Epidermal melanocyte (primary cell): Measurements from ENCODE around the gene ABCC10.
A peak's percentile ranks its signal among the peaks of the same experiment; 100 is the strongest.
"Not testable (repeated sequence)": the region's sequence is repeated elsewhere in the genome, so short reads cannot be mapped to it uniquely, and the experiment has no call there.

ENCODE experiments used
- DNase-seq: peaks from one replicate; pipeline ENCODE4 v3.0.0; 2011; ENCODE audit warnings: low spot score; ENCODE audit not compliant: insufficient read length

The ABCC10 gene, protein sequence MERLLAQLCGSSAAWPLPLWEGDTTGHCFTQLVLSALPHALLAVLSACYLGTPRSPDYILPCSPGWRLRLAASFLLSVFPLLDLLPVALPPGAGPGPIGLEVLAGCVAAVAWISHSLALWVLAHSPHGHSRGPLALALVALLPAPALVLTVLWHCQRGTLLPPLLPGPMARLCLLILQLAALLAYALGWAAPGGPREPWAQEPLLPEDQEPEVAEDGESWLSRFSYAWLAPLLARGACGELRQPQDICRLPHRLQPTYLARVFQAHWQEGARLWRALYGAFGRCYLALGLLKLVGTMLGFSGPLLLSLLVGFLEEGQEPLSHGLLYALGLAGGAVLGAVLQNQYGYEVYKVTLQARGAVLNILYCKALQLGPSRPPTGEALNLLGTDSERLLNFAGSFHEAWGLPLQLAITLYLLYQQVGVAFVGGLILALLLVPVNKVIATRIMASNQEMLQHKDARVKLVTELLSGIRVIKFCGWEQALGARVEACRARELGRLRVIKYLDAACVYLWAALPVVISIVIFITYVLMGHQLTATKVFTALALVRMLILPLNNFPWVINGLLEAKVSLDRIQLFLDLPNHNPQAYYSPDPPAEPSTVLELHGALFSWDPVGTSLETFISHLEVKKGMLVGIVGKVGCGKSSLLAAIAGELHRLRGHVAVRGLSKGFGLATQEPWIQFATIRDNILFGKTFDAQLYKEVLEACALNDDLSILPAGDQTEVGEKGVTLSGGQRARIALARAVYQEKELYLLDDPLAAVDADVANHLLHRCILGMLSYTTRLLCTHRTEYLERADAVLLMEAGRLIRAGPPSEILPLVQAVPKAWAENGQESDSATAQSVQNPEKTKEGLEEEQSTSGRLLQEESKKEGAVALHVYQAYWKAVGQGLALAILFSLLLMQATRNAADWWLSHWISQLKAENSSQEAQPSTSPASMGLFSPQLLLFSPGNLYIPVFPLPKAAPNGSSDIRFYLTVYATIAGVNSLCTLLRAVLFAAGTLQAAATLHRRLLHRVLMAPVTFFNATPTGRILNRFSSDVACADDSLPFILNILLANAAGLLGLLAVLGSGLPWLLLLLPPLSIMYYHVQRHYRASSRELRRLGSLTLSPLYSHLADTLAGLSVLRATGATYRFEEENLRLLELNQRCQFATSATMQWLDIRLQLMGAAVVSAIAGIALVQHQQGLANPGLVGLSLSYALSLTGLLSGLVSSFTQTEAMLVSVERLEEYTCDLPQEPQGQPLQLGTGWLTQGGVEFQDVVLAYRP (N-terminal part only)

DNA sequence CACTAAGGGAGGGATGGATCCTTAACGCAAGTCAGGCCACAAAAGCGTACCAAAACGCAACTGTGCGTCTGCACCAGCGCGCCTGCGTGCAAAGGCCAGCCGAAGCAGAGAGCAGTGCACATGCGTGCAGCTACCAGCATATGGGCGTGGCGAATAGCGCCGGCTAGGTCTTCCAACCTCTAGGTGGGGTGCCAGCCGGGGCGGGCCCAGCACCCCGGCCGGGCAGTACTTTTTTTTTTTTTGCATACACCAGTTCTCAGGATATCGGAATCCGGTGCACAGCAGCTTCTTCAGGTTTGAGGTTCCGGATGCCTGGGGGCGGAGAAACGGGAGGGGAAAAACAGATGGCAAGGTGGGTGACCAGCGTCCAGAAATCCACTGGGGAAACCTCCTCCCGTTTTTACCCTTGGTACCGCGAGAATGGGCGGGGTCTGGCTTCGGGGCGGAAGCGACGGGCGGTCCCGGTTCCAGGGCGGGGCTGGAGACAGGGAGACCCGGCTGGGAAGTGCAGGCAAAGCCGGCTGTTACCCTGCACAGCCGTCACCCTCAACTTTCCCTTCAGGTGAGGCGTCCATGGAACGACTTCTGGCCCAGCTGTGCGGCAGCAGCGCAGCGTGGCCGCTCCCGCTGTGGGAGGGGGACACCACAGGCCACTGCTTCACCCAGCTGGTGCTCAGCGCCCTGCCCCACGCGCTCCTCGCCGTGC lies at the start of gene ABCC10:
TSS of gene ABCC10 (plus strand) at position 136 of the 706 bp plus-strand sequence. CDS start at position 574, 438 bp downstream.
- DNase-seq, result peak; percentile 93

DNA sequence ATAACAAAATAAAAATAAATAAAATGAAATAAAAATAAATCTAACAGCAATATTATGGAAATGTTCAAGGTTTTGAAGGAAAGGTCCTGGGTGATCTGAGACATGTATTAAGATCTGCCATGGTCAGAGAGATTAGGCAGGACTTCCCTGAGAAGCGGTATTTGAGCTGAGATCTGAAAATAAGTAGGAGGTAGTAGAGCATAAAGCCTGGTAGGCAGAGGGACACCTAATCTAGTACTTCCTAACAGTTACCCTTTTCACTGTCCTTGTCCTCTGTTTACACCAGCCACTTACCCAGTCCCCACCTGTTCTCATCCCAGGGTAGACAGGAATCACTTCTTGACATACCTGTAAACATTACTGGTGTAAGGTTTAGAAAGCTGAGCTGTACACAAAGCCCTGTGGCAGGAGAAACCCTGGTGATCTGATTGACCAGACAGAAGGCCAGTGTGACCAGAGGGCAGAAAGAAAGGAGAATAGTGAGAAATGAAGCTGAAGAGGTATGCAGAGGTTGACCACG lies 49.6 kb upstream of the ABCC10 start:
- no peak for DNase-seq

DNA sequence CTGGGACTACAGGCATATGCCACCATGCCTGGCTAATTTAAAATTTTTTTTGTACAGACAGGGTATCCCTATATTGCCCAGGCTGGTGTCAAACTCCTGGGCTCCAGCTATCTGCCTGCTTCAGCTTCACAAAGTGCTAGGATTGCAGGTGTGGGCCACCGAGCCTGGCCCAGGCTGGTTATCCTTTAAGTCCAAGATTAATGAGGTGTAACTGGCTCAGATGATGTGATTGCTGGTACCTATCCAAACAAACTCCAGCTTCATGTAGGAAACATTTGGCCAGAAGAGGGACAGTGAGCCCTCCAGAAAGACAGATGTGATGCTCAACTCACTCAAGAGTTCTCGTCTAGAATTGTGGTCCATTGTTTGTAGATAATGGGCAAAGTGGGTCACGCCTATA lies 48.7 kb upstream of the ABCC10 start:
- DNase-seq, result no peak

DNA sequence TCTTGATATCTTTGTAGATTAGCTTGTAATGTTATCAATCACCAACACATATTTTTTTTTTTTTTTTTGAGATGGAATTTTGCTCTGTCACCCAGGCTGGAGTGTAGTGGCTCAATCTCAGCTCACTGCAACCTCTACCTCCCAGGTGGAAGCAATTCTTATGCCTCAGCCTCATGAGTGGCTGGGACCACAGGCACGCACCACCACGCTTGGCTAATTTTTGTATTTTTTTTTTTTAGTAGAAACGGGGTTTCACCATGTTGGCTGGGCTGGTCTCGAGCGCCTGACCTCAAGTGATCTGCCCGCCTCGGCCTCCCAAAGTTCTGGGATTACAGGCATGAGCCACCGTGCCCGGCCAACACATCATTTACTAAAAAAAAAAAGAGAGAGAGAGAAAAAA lies 46.5 kb upstream of the ABCC10 start:
- not testable (repeated sequence) for DNase-seq

DNA sequence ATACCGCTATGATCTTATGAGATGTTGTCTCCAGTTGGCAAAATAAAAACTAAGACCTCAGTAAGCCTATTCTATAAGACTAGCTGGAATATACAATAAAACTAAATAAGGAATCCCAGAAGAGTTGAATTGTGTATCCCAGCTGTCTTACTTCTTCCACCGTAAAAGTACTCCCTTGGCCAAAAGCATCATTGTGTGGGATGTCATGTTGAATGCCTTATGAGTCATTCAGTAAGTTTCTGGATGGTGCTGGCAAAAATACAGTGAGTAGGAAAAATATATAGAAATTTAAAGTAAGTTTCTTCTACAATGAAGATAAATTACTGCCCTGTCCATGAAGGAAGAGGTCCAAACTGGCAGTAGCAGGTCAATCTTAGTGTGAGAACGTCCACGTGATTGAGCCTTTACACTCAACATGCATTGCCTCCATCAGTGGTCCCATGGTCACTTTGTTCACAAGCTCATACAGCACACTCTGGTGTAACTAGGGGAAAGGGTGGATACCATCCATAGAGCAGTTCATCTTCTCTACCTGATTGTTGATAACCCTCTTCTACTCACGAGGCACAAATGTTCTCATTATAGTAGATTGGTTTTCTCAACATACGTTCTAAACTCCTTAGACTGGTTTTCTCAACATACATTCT lies 44.2 kb upstream of the ABCC10 start:
- no peak for DNase-seq

DNA sequence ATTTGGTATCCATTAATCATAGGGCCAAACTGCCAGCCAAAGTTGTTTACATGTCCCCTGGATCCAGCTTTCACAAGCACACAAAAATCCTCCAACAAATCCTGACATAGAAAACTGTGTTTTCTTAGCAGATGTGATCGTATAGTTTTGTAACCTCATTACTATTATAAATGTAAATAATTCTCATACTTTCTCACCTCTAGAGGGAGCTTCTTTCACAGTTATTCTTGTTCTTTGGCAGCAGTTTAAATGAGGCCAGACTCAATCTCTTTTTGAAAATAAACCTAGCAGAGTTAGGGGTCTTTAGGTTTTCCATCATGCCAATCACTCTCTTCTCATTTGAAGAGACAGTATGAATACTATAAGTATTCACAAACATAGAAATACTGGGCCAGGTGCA lies 40.8 kb upstream of the ABCC10 start:
- no peak for DNase-seq

DNA sequence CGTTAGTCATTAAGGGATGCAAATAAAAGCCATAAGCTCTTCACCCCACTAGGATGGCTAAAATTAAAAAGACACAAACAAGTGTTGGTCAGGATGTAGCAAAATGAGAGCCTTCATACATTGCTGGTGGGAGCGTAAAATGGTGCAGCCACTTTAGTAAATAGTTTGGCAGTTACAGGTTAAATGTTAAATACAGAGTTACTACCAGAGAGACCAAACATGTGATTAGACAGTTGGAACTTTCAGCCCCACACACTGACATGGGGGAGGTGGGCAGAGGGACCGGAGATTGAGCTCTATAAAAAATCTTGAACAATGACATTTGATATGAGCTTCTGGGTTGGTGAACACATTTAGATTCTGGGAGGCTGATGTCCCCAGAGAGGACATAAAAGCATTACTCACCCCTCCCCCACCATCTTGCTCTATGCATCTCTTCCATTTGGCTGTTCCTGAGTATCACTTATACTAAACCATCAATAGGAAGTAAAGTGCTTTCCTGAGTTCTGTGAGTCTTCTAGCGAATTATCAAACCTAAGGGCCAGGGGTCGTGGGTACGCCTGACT lies 37.5 kb upstream of the ABCC10 start:
- DNase-seq, result no peak

DNA sequence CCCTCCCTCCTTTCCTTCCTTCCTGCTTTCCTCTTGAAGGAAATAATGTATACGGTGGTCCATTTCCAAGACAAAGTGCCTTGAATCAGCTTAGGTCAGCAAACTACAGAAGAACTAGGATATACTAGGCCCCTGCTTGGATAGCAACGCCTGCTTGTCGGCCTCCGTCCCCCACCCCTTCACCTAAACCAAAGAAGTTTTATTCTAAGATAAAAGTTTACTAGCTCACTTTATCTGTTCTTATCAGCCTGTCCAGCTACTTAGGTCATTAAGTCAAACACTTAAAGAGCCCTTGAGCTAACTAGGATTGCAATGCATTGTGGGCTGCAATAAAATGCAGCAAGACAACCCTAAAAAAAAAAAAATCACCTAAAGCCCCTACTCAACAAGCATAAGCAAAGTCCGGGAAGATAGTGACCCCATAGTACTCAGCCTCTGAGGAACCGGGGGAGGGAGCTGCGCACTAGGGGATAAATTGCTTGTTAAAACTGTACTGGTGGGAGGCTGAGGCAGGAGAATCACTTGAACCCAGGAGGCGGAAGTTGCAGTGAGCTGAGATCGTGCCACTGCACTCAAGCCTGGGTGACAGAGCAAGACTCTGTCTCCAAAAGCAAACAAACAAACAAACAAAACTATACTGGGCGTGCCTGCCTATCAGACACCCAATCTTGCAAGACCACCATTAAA lies 36.4 kb upstream of the ABCC10 start:
- not testable (repeated sequence) for DNase-seq

DNA sequence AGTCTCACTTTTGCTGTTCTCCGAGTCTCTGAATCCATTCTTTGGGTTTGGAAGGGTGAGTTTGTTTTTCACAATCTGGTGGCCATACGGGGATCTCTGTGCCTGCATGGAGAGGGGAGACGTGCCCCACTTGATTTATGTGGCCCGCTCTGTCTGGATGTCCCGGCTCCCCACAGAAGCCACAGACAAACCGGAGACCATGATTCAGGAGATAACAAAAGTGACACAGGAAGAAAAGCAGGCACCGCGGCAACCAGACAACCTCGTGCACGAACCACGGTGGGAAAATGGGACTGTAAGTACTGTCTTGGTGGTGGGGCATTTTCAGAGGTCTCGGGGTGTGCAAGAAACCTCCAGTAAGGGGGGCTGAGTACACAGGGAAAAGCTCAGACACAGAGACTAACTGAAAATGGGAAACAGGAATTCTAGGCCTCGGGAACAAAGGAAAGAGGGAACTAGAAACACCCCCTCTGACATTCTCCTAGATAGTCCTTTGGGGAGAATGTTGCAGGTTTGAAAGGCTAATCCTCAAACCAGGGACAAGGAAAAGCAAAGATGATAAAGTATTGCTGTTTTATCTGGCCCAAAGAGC lies 35.8 kb upstream of the ABCC10 start:
- DNase-seq, result no peak

DNA sequence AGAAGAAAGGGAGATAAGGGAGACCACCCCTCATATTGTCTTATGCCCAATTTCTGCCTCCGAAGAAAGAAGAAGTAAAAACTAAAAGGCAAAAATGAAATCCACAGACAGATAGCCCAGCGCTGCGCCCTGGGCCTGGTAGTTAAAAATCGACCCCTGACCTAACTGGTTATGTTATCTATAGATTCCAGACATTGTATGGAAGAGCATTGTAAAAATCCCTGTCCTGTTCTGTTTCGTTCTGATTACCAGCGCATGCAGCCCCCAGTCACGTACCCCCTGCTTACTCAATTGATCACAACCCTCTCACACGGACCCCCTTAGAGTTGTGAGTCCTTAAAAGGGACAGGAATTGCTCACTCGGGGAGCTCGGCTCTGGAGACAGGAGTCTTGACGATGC lies 34.2 kb upstream of the ABCC10 start:
- DNase-seq, result not testable (repeated sequence)

DNA sequence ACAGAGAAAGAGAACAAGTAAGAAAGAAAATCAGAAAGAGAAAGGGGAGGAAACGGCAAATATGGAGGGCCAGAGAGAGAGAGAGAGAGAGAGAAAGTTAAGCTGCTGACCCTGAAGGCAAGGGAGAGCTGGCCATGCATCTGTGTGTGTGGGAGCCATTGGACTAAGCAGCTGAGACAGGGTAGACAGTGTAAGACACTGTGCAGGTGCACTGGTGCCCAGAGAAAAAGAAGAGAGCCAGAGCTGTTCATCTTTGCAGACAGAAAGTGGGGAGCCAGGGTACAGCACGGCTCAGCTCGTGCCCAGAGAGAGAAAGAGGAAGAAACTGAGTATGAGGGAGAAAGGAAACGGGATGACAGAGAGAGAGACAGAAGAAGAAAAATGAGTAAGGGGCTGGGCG lies 33.7 kb upstream of the ABCC10 start:
- DNase-seq, result no peak

DNA sequence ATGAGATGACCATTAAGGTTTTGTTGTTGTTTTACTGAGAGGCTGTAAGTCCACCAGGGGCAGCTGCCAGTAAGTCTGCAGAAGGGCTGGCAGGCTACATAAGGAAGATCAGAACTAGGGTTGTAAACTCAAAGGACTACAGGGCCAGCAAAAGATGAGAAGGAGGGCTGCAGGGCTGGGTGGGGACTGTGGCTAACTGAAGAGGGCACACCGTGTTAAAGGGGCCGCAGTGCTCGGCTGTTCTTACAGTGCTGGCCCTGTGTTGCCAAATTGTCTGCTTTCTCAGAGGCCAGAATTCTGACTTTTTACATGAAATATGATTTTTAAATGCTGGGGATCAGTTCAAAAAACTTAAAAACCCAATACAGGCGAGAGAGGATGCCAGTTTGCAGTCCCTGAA lies 32.4 kb upstream of the ABCC10 start:
- no peak for DNase-seq

DNA sequence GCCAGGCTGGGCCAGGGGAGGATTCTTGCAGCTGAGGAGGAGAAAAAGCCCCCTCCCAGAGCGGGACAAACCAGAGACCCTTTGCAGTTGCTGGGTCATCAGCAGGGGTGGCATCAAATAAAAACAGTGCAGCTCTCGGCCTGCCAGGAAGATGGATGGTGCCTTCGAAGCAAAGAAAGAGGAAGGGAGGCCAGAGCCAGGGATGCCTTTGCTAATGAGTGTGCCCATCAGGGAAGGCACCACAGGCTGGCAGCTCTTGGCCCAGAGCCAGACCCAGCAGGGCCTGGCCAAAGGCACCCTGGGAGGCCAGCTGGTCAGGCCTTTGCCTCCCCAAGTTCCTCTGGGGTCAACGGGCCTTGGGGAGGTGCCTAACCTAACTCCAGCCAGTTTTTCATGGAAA lies 31.6 kb upstream of the ABCC10 start:
- DNase-seq, result no peak

DNA sequence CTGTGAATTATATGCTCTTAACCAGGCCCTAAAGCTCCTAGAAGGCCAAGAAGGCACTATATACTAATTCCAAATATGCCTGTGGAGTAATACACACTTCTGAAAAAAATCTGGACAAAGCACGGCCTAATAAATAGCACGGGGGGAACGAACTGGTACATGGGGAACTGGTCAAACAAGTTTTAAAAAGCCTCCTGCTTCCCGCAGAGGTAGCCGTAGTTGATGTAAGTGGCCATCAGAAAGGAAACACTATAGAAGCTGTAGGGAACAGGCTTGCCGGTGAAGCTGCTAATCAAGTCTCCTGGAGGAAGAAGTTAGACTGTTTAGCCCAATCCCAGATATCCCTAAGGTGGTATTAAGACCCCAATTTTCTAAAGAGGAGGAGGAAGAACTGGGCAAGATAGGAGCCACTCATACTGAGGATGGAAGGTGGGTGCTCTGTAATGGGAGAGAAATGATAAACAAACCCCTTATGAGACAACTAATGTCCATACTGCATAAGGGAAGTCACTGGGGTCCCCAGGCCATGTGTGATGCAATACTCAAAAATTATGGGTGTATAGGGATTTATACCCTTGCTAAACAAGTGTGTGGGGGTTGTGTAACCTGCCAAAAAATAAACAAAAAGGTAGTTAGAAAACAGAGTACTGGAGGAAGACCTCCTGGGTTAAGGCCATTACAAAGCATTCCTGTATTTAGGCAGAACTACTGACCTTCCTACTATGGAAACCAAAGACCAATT lies 30.8 kb upstream of the ABCC10 start:
- no peak for DNase-seq

DNA sequence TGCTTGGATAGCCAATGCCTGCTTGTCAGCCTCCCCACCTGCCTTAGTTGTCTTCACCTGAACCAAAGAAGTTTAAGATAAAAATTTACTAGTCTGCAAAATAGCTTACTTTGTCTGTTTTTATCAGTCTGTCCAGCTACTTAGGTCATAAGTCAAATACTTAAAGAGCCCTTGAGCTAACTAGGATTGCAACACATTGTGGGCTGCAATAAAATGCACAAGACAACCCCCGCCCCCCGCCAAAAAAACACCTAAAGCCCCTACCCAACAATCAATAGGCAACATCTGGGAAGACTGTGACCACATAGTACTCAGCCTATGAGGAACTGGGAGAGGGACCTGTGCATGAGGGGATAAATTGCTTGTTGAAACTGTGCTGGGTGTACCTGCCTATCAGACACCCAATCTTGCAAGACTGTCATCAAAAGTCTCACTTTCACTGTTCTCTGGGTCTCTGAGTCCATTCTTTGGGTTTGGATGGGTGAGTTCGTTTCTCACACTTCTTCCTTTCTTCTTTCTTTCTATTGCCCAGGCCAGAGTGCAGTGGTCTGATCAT lies 27.3 kb upstream of the ABCC10 start:
- DNase-seq, result no peak

DNA sequence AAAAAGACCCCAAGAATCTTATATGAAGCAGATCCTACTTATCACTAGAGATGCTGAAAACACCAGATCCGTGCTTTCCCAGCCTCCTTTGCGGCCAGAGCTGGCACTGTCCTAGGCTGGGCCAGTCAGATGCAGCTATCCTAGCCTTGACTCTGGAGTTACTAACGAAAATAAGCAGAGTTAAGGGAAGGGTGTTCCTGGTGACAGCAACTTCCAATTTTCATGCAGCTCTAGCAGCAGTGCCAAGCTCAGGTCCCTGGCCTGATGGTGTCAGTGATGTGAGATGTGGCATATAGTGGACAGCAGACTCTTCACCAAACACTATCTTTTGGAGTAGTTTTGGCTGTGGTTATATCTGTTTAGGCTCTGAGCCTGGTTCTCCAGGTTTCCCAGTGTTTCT lies 25.6 kb upstream of the ABCC10 start:
- no peak for DNase-seq

DNA sequence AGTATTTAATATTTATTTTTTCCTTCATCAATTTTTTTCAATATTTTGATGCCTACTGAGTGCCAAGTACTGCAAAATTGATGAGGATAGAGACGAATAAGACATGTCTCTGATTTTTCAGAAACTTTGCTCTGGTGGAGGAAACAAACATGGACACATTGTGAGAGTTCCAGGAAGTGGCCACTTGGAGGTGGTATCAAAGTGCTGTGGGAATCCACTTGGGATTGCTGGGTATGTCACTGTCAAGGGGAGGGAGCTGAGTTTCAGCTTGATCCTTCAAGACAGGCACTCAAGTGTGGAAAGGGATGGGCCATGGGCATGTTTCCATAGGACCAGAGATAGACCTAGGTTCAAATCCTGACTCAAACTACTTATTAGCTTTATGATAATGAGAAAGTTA lies 24.5 kb upstream of the ABCC10 start:
- no peak for DNase-seq

DNA sequence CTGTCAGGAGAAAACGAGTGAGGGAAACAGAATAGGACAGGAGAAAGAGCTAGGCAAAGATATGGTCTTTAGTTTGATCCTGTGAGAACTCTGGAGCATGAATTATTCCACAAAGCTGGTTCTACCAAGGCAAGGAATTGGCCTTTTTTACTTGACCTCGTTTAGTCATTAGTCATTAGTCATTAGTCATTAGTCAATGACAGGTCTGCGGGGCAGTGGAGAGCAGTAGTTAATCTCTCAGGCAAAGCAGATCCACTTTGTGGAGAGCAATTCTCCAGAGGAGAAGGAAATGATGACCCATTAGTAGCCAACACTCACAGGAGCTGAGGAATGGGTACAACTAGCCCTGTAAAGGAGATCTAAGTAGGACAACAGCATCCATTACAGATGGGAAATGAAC lies 22.0 kb upstream of the ABCC10 start:
- no peak for DNase-seq
